ENCODE data around the gene TMEM18.

The TMEM18 gene

GRCh38 chr2:675460-675859, 1.7 kb downstream of the TMEM18 start:
- peak overlapping the region; percentile 95 for H3K4me3 ChIP-seq (ENCODE audit: low read depth, low read length)
- DNase-seq (ENCODE audit: low read depth, low spot score): no peak
- POLR2A ChIA-PET: interaction anchor here (1.1 kb wide), 1 partner anchor 65 kb away, joined by 3 read pairs; no protein-coding TSS in a partner anchor
- CTCF ChIA-PET: interaction anchor here (0.9 to 1.0 kb wide), 2 partner anchors 9 to 1075 kb away, joined by 3 to 4 read pairs; no protein-coding TSS in a partner anchor
- no peak for TF ChIP-seq CTCF (IDR thresholded peaks at IDR 0.05; ENCODE audit: insufficient read depth, low read length, missing control alignments)

- DNase-seq (ENCODE audit: low read depth, low spot score): no peak
- H3K4me3 ChIP-seq (ENCODE audit: low read depth, low read length): no peak overlapping the region
- CTCF ChIA-PET: interaction anchor here (0.7 to 1.0 kb wide), 4 partner anchors 9 to 1142 kb away, joined by 3 to 4 read pairs (median 3); no protein-coding TSS in a partner anchor
- TF ChIP-seq CTCF (IDR thresholded peaks at IDR 0.05; ENCODE audit: insufficient read depth, low read length, missing control alignments): no peak
- POLR2A ChIA-PET: interaction anchor here (1.1 kb wide), 1 partner anchor 65 kb away, joined by 3 read pairs; no protein-coding TSS in a partner anchor
These were observed 2.2 kb downstream of the TMEM18 start for GRCh38 chr2:675051-675450.

GRCh38 chr2:674321-674985, 2.8 kb downstream of the TMEM18 start:
- ChIA-PET POLR2A (interaction anchor here (1.1 kb wide), 1 partner anchor 66 kb away, joined by 3 read pairs; no protein-coding TSS in a partner anchor), CTCF (interaction anchor here (0.7 to 1.3 kb wide), 6 partner anchors 8 to 1143 kb away, joined by 3 to 5 read pairs (median 4); no protein-coding TSS in a partner anchor)
- TF ChIP-seq CTCF (IDR thresholded peaks at IDR 0.05; ENCODE audit: insufficient read depth, low read length, missing control alignments): no peak
- H3K4me3 ChIP-seq (ENCODE audit: low read depth, low read length): no peak overlapping the region
- no peak for DNase-seq (ENCODE audit: low read depth, low spot score)

GRCh38 chr2:673615-674320, 3.4 kb downstream of the TMEM18 start:
- no peak for TF ChIP-seq CTCF (IDR thresholded peaks at IDR 0.05; ENCODE audit: insufficient read depth, low read length, missing control alignments)
- no peak for DNase-seq (ENCODE audit: low read depth, low spot score)
- ChIA-PET CTCF (interaction anchor here (0.8 to 1.5 kb wide), 5 partner anchors 9 to 877 kb away, joined by 3 to 5 read pairs (median 4); no protein-coding TSS in a partner anchor), POLR2A (no interaction called here)
- no peak overlapping the region for H3K4me3 ChIP-seq (ENCODE audit: low read depth, low read length)

GRCh38 chr2:673016-673415, 4.2 kb downstream of the TMEM18 start:
- ChIA-PET POLR2A (no interaction called here), CTCF (interaction anchor here (0.9 to 1.5 kb wide), 3 partner anchors 10 to 878 kb away, joined by 3 to 4 read pairs (median 4); no protein-coding TSS in a partner anchor)
- no peak overlapping the region for H3K4me3 ChIP-seq (ENCODE audit: low read depth, low read length)

More at GRCh38 chr2:673016-673415, 4.2 kb downstream of the TMEM18 start:
- TF ChIP-seq CTCF (IDR thresholded peaks at IDR 0.05; ENCODE audit: insufficient read depth, low read length, missing control alignments): no peak
- DNase-seq (ENCODE audit: low read depth, low spot score): no peak

Measured in AG04449 (cell line).